HepG2 (cell line): Measurements from ENCODE around the gene STOML3. TPM values are rescaled to one million over a fixed set of nuclear protein-coding genes. Genes with fewer than 3 reads are reported as not detected.

Experiments
- ATF1 ChIP-seq: IDR thresholded peaks from 2 replicates; pipeline ENCODE4 v1.6.1; 2016; ENCODE audit warnings: mild to moderate bottlenecking, control low read depth
- BORCS8-MEF2B ChIP-seq: sonication (generic); formaldehyde crosslinking; IDR thresholded peaks from 2 replicates; pipeline ENCODE4 v1.8.0; 2022; ENCODE audit warnings: mild to moderate bottlenecking, missing genetic modification reagents
- CEBPB ChIP-seq: IDR thresholded peaks from 2 replicates; pipeline ENCODE4 v1.6.1; 2011; ENCODE audit warnings: low read depth, low read length, improper control_type of control experiment, borderline replicate concordance
- GATA4 ChIP-seq: sonication (generic); IDR thresholded peaks from 2 replicates; pipeline ENCODE4 v1.6.1; 2016; ENCODE audit warnings: antibody characterized with exemption, low read depth, borderline replicate concordance
- HOXA5 ChIP-seq: sonication (generic); formaldehyde crosslinking; IDR thresholded peaks from 2 replicates; pipeline ENCODE4 v1.4.0; 2020; ENCODE audit warnings: missing genetic modification reagents
- MTA1 ChIP-seq: sonication (generic); formaldehyde crosslinking; IDR thresholded peaks from 2 replicates; pipeline ENCODE4 v1.4.0; 2020; ENCODE audit warnings: missing genetic modification reagents, mild to moderate bottlenecking, borderline replicate concordance
- MXI1 ChIP-seq: IDR thresholded peaks from 3 replicates; pipeline ENCODE4 v1.6.1; 2012; ENCODE audit warnings: low read depth, low read length, inconsistent platforms, borderline replicate concordance
- RNF2 ChIP-seq: fragments of 450-650 bp; conservative IDR thresholded peaks from 2 replicates; pipeline ENCODE4 v1.6.1; 2016; ENCODE audit warnings: low read depth
- SNAPC2 ChIP-seq: sonication (generic); formaldehyde crosslinking; IDR thresholded peaks from 2 replicates; pipeline ENCODE4 v1.8.1; 2022; ENCODE audit warnings: mild to moderate bottlenecking, missing genetic modification reagents
- ZNF12 ChIP-seq: sonication (generic); formaldehyde crosslinking; IDR thresholded peaks from 2 replicates; pipeline ENCODE4 v1.5.0; 2020; ENCODE audit warnings: missing genetic modification reagents
- ZNF205 ChIP-seq: IDR thresholded peaks from 2 replicates; pipeline ENCODE4 v1.6.1; 2018; ENCODE audit warnings: missing biosample characterization, missing genetic modification reagents
- ZNF337 ChIP-seq: sonication (generic); formaldehyde crosslinking; IDR thresholded peaks from 2 replicates; pipeline ENCODE4 v1.5.1; 2020; ENCODE audit warnings: missing genetic modification reagents, low read depth, mild to moderate bottlenecking, borderline replicate concordance
- ZNF441 ChIP-seq: sonication (generic); formaldehyde crosslinking; IDR thresholded peaks from 2 replicates; pipeline ENCODE4 v1.7.0; 2021; ENCODE audit warnings: missing genetic modification reagents, borderline replicate concordance
- ZNF549 ChIP-seq: sonication (generic); formaldehyde crosslinking; IDR thresholded peaks from 2 replicates; pipeline ENCODE4 v1.5.0; 2020; ENCODE audit warnings: missing genetic modification reagents
- ZNF724P ChIP-seq: sonication (generic); formaldehyde crosslinking; IDR thresholded peaks from 2 replicates; pipeline ENCODE4 v1.8.0; 2022; ENCODE audit warnings: missing genetic modification reagents, borderline replicate concordance
- ZNF782 ChIP-seq: sonication (generic); formaldehyde crosslinking; IDR thresholded peaks from 2 replicates; pipeline ENCODE4 v1.4.0; 2020; ENCODE audit warnings: missing genetic modification reagents, mild to moderate bottlenecking, borderline replicate concordance
- ZNF891 ChIP-seq: sonication (generic); formaldehyde crosslinking; IDR thresholded peaks from 2 replicates; pipeline ENCODE4 v1.5.0; 2020; ENCODE audit warnings: mild to moderate bottlenecking, missing genetic modification reagents
- polyA plus RNA-seq, 8 experiments: library from polyadenylated mRNA; depleted of rRNA in 3 of 8; stranded (reverse) in 7 of 8; unstranded in 1 of 8; fragments of >200 nt; fragmentation: Illumina TruSeq in 4 of 8; extraction: Trizol in 4 of 8; gene quantifications; 2 replicates each; pipeline versions ENCODE4 v1.2.1 to v1.2.3, GENCODE V29; 2011 to 2016; ENCODE audit warnings: low read depth in 4 of 8, missing spikeins in 1 of 8, mixed read lengths in 1 of 8; ENCODE audit not compliant: insufficient read depth in 1 of 8
- total RNA-seq, 5 experiments: library from RNA; depleted of rRNA; stranded (reverse); fragments of >200 nt; fragmentation: Illumina TruSeq; extraction: Trizol; gene quantifications; 2 replicates each; pipeline ENCODE4 v1.2.3, GENCODE V29; 2016; ENCODE audit warnings: low read depth in 1 of 5
- TF ChIP-seq, protein P1 (sequence below): IDR thresholded peaks from 2 replicates; pipeline ENCODE4 v1.6.1; 2016; ENCODE audit warnings: missing compliant biosample characterization, missing genetic modification reagents, borderline replicate concordance
- TF ChIP-seq, protein P2 (sequence below): sonication (generic); formaldehyde crosslinking; IDR thresholded peaks from 2 replicates; pipeline ENCODE4 v1.4.0; 2020; ENCODE audit warnings: missing genetic modification reagents
- TF ChIP-seq, protein P3 (sequence below): IDR thresholded peaks from 2 replicates; pipeline ENCODE4 v1.6.1; 2012; ENCODE audit warnings: low read depth, low read length, improper control_type of control experiment
- TF ChIP-seq, protein P4 (sequence below): sonication (generic); formaldehyde crosslinking; IDR thresholded peaks from 2 replicates; pipeline ENCODE4 v1.8.0; 2022; ENCODE audit warnings: mild to moderate bottlenecking, missing genetic modification reagents, borderline replicate concordance
- TF ChIP-seq, protein P5 (sequence below): sonication (generic); formaldehyde crosslinking; IDR thresholded peaks from 2 replicates; pipeline ENCODE4 v1.8.0; 2022; ENCODE audit warnings: mild to moderate bottlenecking, missing genetic modification reagents

The STOML3 gene
- total and polyA plus RNA-seq, 2 of the 13 experiments (the other 11 are each of a cell fraction or from before 2014, with no cell fraction given): not detected

DNA sequence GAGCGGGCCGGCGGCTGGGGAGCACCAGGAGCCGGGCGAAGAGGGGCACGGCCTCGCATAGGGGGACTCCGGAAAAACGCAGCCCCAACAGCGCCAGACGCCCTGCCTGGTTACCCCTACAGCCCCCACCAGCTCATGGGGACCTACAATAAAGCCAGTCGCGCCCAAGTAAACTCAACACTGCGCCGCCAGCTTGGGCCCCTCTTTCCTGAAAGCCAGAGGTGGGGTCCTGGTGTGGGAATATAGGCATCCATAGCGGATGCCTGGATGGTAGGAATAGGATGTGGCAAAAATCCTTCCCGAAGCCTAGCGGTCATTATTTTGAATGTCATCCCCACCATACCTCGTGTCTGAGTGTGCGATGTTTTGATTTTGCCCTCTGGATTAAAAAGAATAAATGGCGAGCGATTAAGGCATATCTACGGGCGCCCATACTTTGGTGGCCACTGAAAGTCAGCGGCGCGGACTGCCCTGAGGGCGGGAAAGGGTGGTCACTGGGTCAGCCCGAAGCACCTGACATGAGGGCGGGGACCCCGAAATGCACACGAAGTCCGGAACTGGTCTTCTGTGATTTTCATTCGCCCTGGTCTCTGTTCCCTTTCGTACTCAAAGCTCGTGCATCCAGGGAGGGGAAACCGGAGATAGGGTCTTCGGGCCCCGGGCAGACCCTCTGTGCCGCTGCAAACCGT lies 47.4 kb upstream of the STOML3 start, which contains the start of the genes NHLRC3 and PROSER1 (continued):
- TF ChIP-seq, protein P1, sequence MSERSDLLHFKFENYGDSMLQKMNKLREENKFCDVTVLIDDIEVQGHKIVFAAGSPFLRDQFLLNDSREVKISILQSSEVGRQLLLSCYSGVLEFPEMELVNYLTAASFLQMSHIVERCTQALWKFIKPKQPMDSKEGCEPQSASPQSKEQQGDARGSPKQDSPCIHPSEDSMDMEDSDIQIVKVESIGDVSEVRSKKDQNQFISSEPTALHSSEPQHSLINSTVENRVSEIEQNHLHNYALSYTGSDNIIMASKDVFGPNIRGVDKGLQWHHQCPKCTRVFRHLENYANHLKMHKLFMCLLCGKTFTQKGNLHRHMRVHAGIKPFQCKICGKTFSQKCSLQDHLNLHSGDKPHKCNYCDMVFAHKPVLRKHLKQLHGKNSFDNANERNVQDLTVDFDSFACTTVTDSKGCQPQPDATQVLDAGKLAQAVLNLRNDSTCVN (CRISPR knock-in tag): no peak
- TF ChIP-seq MXI1 (peak; percentile 26; the same call in 1 of the 3 replicates), ZNF549 (CRISPR knock-in tag) (no peak), GATA4 (0 out of 2 replicates have a peak, but pooled peaks have one; percentile 3), ZNF337 (CRISPR knock-in tag) (no peak), SNAPC2 (0 out of 2 replicates have a peak, but pooled peaks have one; percentile 48), ZNF205 (CRISPR knock-in tag) (no peak), MTA1 (no peak), RNF2 (peak; percentile 90), BORCS8-MEF2B (peak; percentile 58; the same call in 1 of the 2 replicates), ZNF782 (CRISPR knock-in tag) (no peak), ATF1 (CRISPR knock-in tag) (peak; percentile 91), ZNF891 (CRISPR knock-in tag) (peak; percentile 53; the same call in 1 of the 2 replicates), ZNF441 (CRISPR knock-in tag) (0 out of 2 replicates have a peak, but pooled peaks have one; percentile 23), HOXA5 (CRISPR knock-in tag) (0 out of 2 replicates have a peak, but pooled peaks have one; percentile 57), CEBPB (no peak), ZNF724P (CRISPR knock-in tag) (no peak; the same call in 1 of the 2 replicates), ZNF12 (CRISPR knock-in tag) (peak; percentile 10; the same call in 1 of the 2 replicates)
- TF ChIP-seq, protein P2, sequence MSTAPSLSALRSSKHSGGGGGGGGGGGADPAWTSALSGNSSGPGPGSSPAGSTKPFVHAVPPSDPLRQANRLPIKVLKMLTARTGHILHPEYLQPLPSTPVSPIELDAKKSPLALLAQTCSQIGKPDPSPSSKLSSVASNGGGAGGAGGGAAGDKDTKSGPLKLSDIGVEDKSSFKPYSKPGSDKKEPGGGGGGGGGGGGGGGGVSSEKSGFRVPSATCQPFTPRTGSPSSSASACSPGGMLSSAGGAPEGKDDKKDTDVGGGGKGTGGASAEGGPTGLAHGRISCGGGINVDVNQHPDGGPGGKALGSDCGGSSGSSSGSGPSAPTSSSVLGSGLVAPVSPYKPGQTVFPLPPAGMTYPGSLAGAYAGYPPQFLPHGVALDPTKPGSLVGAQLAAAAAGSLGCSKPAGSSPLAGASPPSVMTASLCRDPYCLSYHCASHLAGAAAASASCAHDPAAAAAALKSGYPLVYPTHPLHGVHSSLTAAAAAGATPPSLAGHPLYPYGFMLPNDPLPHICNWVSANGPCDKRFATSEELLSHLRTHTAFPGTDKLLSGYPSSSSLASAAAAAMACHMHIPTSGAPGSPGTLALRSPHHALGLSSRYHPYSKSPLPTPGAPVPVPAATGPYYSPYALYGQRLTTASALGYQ (CRISPR knock-in tag): 0 out of 2 replicates have a peak, but pooled peaks have one; percentile 36
- TF ChIP-seq, protein P3, sequence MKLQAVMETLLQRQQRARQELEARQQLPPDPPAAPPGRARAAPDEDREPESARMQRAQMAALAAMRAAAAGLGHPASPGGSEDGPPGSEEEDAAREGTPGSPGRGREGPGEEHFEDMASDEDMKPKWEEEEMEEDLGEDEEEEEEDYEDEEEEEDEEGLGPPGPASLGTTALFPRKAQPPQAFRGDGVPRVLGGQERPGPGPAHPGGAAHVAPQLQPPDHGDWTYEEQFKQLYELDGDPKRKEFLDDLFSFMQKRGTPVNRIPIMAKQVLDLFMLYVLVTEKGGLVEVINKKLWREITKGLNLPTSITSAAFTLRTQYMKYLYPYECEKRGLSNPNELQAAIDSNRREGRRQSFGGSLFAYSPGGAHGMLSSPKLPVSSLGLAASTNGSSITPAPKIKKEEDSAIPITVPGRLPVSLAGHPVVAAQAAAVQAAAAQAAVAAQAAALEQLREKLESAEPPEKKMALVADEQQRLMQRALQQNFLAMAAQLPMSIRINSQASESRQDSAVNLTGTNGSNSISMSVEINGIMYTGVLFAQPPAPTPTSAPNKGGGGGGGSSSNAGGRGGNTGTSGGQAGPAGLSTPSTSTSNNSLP: peak; percentile 79
- TF ChIP-seq, protein P4, sequence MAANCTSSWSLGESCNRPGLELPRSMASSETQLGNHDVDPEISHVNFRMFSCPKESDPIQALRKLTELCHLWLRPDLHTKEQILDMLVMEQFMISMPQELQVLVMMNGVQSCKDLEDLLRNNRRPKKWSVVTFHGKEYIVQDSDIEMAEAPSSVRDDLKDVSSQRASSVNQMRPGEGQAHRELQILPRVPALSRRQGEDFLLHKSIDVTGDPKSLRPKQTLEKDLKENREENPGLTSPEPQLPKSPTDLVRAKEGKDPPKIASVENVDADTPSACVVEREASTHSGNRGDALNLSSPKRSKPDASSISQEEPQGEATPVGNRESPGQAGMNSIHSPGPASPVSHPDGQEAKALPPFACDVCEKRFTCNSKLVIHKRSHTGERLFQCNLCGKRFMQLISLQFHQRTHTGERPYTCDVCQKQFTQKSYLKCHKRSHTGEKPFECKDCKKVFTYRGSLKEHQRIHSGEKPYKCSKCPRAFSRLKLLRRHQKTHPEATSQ (CRISPR knock-in tag): no peak
- TF ChIP-seq, protein P5, sequence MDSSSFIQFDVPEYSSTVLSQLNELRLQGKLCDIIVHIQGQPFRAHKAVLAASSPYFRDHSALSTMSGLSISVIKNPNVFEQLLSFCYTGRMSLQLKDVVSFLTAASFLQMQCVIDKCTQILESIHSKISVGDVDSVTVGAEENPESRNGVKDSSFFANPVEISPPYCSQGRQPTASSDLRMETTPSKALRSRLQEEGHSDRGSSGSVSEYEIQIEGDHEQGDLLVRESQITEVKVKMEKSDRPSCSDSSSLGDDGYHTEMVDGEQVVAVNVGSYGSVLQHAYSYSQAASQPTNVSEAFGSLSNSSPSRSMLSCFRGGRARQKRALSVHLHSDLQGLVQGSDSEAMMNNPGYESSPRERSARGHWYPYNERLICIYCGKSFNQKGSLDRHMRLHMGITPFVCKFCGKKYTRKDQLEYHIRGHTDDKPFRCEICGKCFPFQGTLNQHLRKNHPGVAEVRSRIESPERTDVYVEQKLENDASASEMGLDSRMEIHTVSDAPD (CRISPR knock-in tag): no peak
